HG03575 (cell line): Measurements from ENCODE around the gene SETD1A.

Experiments
- ATAC-seq: cut with Tn5 transposase; IDR thresholded peaks from one replicate; pipeline ENCODE4 v1.9.1; 2021; ENCODE audit not compliant: unreplicated experiment, insufficient number of reproducible peaks, low FRiP score; ENCODE audit errors: extremely low read depth

The SETD1A gene

GRCh38 chr16:30957456-30958174 lies at the start of gene SETD1A:
SETD1A (plus strand) TSS chr16:30957754; CDS start chr16:30958732, 978 bp downstream.
- ATAC-seq, result peak; percentile 38

DNA sequence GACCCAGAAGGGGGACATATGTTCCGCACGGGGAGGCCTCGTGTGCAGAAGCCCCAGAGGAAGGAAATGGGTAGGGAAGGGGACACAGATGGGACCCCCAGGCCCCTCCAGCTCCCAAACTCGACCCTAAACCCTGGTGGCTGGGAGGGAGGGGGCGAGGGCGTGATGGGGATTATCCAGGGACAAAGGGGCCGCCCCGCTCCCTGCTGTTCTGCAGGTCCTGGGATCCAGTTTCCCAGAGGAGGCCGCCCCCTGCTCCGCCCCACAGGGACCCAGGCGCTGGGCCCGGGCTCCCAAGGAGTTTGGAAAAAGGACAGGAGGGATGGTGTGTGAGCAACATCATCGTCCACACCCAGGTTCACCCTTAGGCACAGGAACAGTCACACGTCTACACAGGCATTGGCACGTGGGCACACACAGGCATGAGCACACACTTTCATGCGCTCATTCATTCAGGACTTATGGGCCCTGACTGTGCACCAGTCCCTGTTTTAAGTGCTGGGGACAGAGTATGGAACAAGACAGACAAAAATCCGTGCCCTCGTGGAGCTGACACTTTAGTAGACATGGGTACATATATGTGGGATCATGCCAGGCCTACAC lies 47.0 kb upstream of the SETD1A start:
- ATAC-seq, result no peak

DNA sequence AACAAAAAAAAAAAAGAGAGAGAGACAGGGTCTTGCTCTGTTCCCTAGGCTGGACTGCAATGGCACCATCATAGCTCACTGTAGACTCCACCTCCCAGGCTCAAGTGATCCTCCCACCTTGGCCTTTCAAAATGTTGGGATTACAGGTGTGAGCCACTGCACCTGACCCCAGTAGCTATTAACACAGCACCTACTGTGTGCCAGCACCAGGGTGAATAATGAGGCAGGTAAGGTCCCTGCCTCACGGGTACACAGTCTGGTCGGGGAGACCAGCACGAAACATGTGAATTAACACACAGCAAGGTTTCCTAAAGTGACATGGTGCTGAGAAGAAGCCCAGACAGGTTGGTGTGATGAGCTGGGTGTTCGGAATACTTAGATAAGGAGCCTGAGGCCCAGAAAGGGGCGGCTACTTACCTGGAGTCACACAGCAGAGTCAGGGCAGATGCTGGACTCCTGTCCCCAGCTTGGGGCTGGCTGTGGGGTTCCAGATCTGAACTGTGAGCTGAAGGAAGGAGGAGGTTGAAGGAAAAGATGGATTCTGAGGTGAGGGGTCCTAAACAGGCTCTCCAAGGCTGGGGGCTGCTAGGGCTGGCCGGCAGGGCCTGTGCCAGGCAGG lies 44.7 kb upstream of the SETD1A start:
- ATAC-seq, result no peak

- ATAC-seq, result no peak
Observed at GRCh38 chr16:30914830-30915229, 42.7 kb upstream of the SETD1A start.

DNA sequence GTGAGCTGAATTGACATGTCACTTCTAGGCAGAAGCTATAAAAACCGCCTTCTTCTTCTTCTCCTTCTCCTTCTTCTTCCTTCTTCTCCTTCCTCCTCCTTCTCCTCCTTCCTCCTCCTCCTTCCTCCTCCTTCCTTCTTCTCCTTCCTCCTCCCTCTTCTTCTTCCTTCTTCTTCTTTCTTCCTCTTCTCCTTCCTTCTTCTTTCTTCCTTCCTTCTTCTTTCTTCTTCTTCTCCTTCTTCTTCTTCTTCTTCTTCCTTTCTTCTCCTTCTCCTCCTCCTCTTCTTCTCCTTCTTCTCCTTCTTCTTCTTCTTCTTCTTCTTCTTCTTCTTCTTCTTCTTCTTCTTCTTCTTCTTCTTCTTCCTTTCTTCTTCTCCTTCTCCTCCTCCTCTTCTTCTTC lies 38.9 kb upstream of the SETD1A start:
- no peak for ATAC-seq

DNA sequence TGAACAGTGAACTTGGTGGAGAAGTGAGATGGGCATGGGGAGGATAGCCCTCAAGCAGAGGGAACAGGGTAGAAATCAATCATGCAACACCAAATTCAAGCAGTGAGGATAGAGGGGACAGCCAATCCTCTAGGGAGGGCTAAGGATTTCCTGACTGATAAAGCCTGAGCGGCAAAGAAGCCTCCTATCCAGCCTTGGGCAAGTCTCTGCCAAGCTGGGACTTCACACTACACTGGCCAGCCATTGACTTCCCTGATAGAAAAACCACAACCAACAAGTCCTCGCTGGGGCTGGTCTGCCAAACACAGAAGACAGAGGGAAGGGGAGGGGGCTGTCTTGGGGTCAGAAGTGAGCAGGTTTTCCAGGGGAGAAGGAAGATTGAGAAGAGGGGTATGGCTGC lies 36.7 kb upstream of the SETD1A start:
- ATAC-seq, result no peak

DNA sequence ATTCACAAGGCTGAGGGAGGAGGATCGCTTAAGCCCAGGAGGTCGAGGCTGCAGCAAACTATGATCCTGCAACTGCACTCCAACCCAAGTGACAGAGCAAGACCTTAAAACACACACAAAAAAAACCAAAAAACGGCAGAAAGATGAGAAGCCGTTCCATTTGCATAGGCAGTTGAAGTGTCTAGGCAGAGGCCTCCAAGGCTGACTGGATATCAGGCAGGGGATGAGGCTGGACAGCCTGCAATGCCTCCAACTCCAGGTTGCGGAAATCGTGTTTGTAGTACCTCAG lies 36.2 kb upstream of the SETD1A start:
- ATAC-seq, result no peak

GRCh38 chr16:30921748-30922419 lies 35.7 kb upstream of the SETD1A start:
- peak; percentile 1 for ATAC-seq

- ATAC-seq, result peak; percentile 51
Observed at GRCh38 chr16:30922420-30922959, 35.1 kb upstream of the SETD1A start.

GRCh38 chr16:30922960-30923535 lies 34.5 kb upstream of the SETD1A start:
- ATAC-seq, result peak; percentile 29

- no peak for ATAC-seq
Observed at GRCh38 chr16:30923554-30924075, 33.9 kb upstream of the SETD1A start, which contains the start of gene FBXL19. FBXL19 (plus strand) TSS chr16:30923572; CDS start chr16:30925755, 2,183 bp downstream.

DNA sequence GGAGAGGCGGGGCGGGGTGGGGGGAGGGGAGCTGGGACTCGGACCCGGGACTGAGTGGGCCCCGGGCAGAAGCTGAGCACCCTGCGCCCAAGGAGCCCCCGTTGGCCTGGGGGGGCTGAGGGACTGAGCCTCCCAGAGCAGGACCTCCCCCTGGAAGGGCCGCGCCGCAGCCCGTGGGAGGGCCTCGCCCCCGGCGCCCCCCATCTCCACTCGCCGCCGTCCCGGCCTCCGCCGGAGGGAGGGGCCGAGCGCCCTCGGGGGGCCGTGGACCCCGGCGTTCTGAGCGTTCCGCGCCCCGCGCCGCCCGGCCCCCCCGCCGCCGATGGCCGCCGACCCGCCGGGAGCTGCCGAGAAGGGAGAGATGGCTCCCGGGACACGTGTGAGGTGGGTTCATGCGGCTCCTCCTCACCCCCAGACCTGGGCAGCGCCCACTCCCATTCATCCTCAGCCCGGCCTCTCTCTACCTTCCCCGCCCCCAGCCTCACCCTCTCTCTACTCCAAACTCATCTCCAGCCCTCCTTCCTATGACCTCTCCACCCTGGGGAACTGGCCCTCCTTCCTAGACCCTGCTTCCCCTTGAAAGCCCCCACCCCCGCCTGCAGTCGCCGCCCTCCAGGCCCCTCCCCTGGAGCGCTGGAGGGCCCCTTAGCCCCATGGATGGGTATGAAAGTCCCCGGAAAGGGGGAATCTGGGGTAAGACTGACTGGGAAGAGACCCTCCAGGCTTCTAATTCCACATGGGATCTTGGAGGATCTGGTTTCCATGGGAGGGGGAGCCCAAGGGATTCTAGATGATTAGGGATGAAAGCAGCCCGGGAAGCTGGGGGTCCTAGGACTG lies 33.3 kb upstream of the SETD1A start:
- no peak for ATAC-seq

DNA sequence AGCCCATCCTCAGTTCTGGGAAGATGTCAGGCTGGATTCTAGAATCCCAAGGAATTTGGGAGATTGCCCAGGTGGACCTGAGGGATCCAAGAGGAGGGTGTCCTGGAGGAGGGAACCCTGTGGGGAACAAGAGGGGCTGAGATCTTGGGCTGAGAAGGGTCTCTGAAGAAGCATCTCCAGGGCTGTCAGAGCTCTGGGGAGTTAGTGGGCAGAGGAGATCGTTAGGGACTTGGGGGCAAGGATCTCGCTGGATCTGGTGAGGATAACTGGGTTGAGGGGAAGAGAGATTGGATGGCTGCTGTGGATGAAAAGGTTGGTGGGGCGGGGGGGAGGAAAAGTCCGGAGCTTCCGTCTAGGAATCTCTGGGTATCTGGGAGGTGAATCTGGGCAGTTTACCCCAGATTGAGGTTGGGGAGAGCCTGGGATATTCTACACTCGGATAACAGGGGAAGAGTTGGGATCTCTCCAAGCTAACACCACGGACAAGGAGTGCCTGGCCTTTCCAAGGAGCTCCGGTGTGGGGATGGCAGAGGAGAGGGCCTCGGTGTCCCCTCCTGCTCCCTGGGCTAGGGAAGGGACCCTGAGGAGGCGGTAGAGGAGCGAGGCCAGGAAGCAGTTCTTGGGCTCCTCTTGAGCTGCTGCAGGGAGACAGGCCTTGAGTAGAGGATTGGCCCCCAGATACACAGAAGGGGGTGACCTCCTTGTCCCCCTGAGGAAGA lies 32.5 kb upstream of the SETD1A start:
- ATAC-seq, result no peak

- no peak for ATAC-seq
Observed at GRCh38 chr16:30925632-30925987, 31.9 kb upstream of the SETD1A start.

DNA sequence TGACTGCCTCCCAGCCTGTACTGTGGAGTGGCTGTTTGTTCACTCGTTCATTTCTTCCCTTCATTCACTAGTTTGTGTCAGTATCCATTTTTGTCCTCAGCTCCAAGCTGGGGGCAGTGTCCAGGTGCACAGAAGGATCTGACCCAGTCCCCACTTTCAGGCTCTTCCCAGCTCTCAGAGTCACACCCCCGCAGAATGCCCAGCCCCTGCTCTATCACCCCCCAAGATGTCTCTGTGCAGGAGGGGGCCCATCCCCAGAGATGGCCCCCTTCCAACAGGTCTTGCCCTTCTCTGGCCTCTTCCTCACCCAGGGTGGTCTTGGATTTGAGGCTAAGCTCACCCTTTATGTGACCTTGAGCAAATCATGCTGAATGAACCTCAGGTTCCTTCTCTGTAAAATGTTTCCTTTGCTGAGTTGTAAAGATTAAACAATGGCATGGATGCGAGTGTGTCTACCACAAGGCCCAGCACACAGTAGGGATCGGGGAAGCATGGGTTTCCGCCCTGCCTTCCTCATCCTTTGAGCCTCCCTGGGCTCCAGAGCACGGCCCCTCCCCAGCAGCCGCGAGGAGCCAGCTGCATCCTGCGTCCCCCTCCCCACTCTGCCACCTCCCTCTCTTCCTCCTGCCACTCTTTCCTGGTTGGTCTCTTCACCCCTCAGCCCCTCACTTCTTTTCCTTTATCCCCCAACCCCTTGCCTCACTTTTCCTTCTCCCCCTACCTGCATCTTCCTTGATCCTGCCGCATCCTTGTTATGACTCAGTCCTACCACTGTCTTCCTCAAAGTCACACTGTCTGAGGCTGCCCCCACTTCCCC lies 31.4 kb upstream of the SETD1A start:
- ATAC-seq, result no peak

DNA sequence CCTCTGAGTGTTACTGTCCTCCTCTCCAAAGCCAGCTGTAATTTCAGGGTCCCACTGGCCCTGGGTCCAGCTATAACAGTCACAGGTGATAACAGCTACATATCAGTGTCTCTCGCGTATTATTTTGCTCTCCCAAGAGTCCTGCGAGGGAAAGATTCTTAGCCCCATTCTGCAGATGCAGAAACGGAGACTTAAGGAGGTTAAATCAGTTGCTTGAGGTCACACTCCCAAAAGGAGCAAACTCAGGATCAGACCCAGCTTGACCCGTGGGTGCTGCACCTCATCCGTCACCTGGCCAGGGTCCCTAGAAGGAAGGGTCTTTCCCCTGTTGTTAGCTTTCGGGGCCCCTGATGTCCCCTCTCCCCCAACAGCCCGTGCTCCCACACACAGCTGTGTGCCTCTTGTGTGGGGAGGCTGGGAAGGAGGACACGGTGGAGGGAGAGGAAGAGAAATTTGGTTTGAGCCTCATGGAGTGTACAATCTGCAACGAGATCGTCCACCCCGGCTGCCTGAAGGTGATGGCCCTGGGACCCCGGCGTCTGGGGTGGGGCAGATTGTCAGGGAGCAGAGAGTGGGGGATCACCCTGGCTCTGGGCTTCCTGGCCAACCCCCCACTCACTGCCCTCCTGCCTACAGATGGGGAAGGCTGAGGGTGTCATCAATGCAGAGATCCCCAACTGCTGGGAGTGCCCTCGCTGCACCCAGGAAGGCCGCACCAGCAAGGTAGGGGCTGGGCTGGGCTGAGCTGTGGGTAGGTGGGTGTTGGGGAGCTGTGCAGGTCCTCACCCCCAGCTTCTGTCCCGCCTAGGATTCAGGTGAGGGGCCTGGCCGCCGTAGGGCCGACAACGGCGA lies 30.4 kb upstream of the SETD1A start:
- ATAC-seq, result no peak
